NCI-H1092 treated with DMSO at 0.1 percent for 48 hours (cell line): ENCODE measurements around the gene AGPAT3.
A peak's percentile ranks its signal among the peaks of the same experiment; 100 is the strongest.

Experiments used
- DNase-seq: peaks from one replicate; lab custom pipeline; 2025; lab: John Stamatoyannopoulos, UW

The AGPAT3 gene

GRCh38 chr21:43994646-43995045, 129.6 kb downstream of the AGPAT3 start:
- no peak for DNase-seq

GRCh38 chr21:43995521-43996105, 130.6 kb downstream of the AGPAT3 start:
- no peak for DNase-seq

DNA sequence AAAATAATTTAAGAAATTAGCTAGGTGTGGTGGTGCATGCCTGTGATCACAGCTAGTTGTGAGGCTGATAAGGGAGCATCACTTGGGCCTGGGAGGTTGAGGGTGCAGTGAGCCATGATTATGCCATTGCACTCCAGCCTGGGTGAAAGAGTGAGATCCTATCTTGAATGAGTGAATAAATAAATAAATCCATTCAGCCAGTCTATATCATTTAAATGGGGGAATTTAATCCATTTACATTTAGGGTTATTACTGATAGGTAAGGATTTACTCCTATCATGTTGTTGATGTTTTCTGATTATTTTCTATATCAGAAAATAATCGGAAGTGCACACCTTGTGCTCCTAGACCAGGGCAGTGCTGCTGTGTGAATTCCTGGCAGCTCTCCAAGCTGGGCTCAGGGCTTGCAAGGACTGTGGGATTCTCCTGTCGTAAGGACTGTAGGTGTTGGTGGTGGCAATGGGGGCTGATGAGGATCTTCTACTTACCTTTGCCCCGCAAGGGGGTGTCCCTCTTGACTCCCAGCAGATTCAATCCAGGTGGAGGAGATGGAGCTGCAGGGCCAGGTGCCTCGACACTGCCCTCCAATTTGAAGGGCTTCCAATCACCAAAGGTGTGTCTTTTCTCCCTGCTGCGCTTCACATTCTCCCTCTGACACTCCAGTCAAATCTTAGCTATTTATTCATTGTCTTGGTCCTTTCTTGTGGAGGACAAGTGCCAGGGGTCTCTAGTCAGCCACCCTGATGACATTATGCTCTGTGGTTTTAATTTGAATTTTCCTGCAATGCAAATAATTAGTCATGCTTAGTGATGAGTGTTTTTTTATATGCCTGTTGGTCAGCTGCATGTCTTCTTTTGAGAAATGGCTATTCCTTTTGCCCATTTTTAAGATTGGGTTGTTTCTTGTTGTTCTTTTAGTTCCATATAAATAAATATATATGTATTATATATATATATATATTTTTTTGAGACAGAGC, 133.0 kb downstream of the AGPAT3 start:
- DNase-seq = no peak

- no peak for DNase-seq
These were observed 135.3 kb downstream of the AGPAT3 start for GRCh38 chr21:44000360-44000759.

DNA sequence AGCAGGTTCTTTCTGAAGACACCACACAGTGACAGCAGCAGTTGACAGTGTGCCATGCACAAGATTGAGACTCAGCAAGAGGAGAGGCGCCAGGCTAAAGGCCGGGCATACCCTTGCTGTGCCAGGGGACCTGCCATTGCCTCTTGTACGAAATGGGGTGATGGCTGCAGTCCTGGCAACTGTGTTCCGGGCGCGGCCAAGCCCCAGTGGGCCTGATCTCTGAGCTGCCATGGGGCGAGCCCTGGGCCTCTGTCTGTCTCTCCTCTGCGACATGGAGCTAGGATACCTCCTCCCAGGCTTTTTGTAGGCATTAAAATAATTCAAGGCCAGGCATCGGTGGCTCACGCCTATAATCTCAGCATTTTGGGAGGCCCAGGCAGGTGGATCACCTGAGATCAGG, 137.5 kb downstream of the AGPAT3 start:
- no peak for DNase-seq

DNA sequence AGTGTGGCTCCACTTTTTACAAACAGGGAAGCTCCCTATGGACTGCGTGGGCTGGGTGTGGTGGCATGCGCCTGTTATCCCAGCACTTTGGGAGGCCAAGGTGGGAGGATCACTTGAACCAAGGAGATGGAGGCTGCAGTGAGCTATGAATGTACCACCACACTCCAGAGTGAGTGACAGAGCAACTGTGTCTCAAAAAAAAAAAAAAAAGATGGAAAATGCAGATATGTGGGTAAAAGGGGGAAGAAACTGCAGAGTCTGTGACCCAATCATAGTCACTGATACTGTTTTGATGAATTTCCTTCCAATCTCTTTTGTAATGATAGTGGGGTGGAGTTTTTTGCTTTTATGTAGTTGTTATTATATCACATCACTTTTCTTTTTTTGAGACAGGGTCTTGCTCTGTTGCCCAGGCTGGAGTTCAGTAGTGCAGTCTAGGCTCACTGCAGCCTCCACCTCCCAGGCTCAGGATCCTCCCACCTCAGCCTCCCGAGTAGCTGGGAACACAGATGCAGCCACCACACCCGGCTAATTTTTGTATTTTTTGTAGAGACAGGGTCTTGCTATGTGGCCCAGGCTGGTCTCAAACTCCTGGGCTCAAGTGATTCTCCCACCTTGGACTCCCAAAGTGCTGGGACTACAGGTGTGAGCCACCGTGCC, 138.4 kb downstream of the AGPAT3 start:
- DNase-seq = no peak

DNA sequence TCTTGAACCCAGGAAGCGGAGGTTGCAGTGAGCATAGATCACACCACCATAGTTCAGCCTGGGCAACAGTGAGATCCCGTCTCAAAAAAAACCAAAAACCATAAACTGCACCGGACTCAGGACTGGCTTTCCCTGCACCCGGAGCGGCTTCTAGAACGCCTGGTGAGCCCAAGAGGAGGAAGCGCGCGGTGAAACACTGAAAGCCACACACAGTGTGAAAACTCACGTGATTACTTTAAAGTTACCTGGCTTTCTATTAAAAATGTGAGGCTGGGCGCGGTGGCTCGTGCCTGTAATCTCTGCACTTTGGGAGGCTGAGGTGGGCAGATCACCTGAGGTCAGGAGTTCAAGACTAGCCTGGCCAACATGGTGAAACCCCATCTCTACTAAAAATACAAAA, 140.0 kb downstream of the AGPAT3 start:
- no peak for DNase-seq

- no peak for DNase-seq
These were observed 140.6 kb downstream of the AGPAT3 start for GRCh38 chr21:44005593-44005992.

DNA sequence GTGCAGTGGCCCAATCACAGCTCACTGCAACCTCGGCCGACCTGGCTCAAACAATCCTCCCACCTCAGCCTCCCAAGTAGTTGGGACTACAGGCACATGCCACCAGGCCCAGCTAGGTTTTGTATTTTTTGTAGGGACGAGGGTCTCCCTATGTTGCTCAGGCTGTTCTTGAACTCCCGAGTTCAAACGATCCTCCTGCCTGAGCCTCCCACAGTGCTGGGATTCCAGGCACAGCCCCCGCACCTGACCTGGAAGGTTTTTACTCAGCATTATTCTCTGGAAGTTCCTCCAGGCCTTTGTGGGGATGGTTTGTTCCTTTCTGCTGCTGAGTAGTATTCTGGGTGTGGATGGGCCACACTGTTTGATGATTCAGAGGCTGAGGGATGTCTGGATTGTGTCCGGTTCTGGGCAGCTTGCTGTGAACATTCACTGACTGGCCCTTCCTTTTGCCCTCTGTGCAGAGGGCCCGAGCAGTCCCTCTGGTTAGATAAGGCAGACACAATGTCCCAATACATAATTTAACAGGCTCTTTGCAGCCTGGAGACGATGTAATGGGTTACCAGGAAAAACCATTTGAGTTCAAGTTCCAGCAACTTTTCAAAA, 141.1 kb downstream of the AGPAT3 start:
- DNase-seq = no peak

- DNase-seq = no peak
These were observed 141.6 kb downstream of the AGPAT3 start for GRCh38 chr21:44006656-44007055.

- DNase-seq = no peak
These were observed 145.4 kb downstream of the AGPAT3 start for GRCh38 chr21:44010429-44010828.

DNA sequence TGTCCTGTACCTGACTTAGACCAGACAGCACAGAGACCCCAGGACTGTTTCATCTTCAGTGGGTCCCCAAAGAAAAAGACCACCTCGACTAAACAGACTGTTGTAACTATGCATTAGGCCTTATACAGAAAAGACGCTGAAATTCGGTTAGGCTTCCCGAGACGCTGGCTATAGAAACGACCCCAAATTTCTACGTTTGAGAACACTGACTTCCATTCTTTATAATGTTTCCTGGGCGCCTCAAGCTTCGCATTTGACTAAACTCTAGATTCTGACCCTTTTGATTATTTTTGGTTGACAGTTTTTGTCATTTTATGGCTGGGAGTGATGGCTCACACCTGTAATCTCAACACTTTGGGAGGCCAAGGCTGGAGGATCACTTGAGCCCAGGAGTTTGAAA, 146.1 kb downstream of the AGPAT3 start:
- no peak for DNase-seq

DNA sequence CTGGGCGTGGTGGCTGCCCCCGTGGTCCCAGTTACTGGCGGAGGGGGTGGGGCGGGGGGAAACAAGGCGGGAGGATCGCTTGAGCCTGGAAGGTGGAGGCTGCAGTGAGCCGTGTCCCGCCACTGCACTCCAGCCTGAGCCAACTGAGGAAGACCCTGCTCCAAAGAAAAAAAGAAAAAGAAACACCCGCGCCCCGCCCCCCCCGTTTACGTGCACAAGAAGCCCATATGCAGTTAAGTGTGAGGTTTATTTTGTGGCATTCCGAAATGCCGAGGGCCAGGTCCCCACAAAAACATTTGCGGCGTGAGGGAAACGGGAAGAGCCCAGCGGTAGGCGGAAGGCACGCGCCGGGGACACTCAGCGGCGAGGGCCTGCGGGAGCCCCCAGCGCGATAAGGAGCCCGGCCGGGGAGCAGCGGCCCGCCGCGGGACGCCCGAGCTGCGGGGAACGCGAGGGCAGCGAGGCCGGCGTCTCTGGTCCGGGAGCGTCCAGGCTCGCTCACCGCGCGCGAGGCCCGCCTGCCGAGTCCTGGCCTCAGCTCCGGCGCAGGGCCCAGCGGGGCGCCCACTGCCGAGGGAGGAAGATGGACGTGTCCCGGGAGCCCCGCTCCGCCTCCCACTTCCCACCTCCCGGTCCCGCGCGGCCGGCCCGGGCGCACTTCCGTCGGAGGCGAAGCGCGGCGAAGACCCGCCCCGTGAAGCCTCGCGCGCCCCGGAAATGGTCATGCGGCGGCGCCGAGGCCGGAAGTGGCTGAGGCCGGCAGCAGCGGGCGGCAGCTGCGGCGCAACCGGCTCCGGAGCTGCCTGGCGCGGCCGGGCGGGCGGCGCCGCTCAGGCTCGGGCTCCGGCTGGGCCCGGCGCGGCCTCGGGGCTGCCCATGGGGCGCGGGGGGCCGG, 146.8 kb downstream of the AGPAT3 start, which contains the start of gene TRAPPC10:
TRAPPC10 (plus strand) TSS at position 731 of the 895 bp plus-strand sequence. CDS start 185 bp downstream, outside the sequence.
- DNase-seq = peak; percentile 76

- DNase-seq = peak; percentile 35
These were observed 147.7 kb downstream of the AGPAT3 start for GRCh38 chr21:44012474-44013379.

- no peak for DNase-seq
These were observed 148.5 kb downstream of the AGPAT3 start for GRCh38 chr21:44013380-44014088.

- no peak for DNase-seq
These were observed 152.6 kb downstream of the AGPAT3 start for GRCh38 chr21:44017601-44018000.

DNA sequence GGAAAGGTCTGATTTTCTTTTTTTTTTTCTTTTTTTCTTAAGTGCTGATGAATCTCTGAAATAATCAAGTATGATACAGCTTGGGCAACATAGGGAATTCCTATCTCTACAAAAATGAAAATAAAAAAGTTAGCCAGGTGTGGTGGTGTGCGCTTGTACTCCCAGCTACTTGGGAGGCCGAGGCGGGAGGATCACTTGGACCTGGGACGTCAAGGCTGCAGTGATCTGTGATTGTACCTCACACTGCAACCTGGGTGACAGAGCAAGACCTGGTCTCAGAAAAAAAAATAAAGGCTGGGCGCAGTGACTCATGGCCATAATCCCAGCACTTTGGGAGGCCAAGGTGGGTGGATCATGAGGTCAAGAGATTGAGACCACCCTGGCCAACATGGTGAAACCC, 153.1 kb downstream of the AGPAT3 start:
- DNase-seq = no peak

DNA sequence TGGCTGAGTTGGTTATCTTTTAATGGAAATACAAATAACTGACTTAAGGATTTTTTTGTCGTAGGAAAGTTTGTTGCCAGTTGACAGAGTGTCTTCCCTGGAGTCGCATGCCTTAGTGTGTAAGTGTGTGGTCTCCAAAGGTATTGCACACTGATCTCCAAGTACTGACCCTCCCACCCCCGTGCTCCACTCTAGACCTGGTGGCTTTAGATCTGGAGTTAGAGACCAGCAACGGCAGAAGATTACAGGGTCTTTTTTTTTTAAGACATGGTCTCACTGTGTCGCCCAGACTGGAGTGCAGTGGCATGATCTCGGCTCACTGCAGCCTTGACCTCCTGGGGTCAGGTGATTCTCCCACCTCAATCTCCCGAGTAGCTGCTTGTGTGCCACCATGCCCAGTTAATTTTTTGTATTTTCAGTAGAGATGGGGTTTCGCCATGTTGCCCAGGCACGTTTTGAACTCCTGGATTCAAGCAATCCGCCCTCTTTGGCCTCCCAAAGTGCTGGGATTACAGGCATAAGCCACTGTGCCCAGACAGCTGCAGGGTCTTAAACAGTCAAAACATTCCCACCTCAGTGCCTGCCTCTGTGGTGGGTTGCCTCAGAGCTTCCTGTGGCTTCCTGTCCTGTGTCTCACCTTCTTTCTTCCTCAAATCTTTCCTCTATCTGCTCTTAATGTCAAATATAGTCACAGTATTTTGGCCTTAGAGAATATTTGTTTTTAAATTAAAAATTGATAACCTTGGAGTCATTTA, 154.0 kb downstream of the AGPAT3 start:
- no peak for DNase-seq

GRCh38 chr21:44019568-44019958, 154.5 kb downstream of the AGPAT3 start:
- no peak for DNase-seq
